Chondrocyte (in vitro differentiated cells): Measurements from ENCODE around the gene SPON1. TPM values are rescaled to one million over a fixed set of nuclear protein-coding genes. Genes with fewer than 3 reads are reported as not detected.

ENCODE experiments used
- DNase-seq: peaks from one replicate; pipeline ENCODE4 v3.0.0; 2021; ENCODE audit warnings: mixed read lengths, low spot score
- H3K27ac Mint-ChIP-seq: one replicate; pipeline ENCODE4 v1.8.0; 2021; ENCODE audit warnings: mild to moderate bottlenecking, moderate library complexity, mixed read lengths; ENCODE audit not compliant: unreplicated experiment
- H3K27me3 Mint-ChIP-seq: 2 replicates; pipeline ENCODE4 v1.8.0; 2021; ENCODE audit warnings: low read depth, mixed read lengths
- H3K36me3 Mint-ChIP-seq: 2 replicates; pipeline ENCODE4 v1.8.0; 2021; ENCODE audit warnings: low read depth, mixed read lengths
- H3K4me1 Mint-ChIP-seq: 2 replicates; pipeline ENCODE4 v1.8.0; 2021; ENCODE audit warnings: low read depth, mild to moderate bottlenecking, mixed read lengths
- H3K4me3 Mint-ChIP-seq: one replicate; pipeline ENCODE4 v1.8.0; 2021; ENCODE audit warnings: mild to moderate bottlenecking, moderate library complexity, mixed read lengths; ENCODE audit not compliant: unreplicated experiment
- H3K9me3 Mint-ChIP-seq: 2 replicates; pipeline ENCODE4 v1.8.0; 2021; ENCODE audit warnings: low read depth, mixed read lengths
- CTCF ChIP-seq: fragments of 200-600 bp; sonication (generic); IDR thresholded peaks from 2 replicates; pipeline ENCODE4 v1.5.0; 2021; ENCODE audit warnings: antibody characterized with exemption, mild to moderate bottlenecking, moderate library complexity
- total RNA-seq: library from RNA; stranded (reverse); gene quantifications from 3 replicates; pipeline ENCODE4 v1.2.1, GENCODE V29; 2021

SPON1 gene
- total RNA-seq, 1 donor from 2014 or later = 0.10 TPM

- peak overlapping the region; percentile 86 for H3K27ac Mint-ChIP-seq
- no peak for DNase-seq
Measured at GRCh38 chr11:14288189-14288935, 325.8 kb downstream of the SPON1 start.

GRCh38 chr11:14290422-14290821 is 327.9 kb downstream of the SPON1 start:
- Mint-ChIP-seq H3K27ac (no peak overlapping the region), H3K4me3 (no peak overlapping the region), H3K36me3 (peaks cover 25% of the 10 kb centered on the region), H3K4me1 (peaks cover 20% of the 10 kb centered on the region), H3K27me3 (no peaks in the 10 kb centered on the region), H3K9me3 (peaks cover 4% of the 10 kb centered on the region)
- TF ChIP-seq CTCF = no peak
- no peak for DNase-seq

More at GRCh38 chr11:14288189-14288935, 325.8 kb downstream of the SPON1 start:
- H3K4me1 Mint-ChIP-seq = peaks cover 20% of the 10 kb centered on the region
- TF ChIP-seq CTCF = no peak
- H3K27me3 Mint-ChIP-seq = no peaks in the 10 kb centered on the region
- peaks cover 4% of the 10 kb centered on the region for H3K9me3 Mint-ChIP-seq
- H3K36me3 Mint-ChIP-seq = peaks cover 24% of the 10 kb centered on the region
- H3K4me3 Mint-ChIP-seq = peak overlapping the region; percentile 20

- H3K4me1 Mint-ChIP-seq = peaks cover 31% of the 10 kb centered on the region
- H3K27me3 Mint-ChIP-seq = no peaks in the 10 kb centered on the region
- no peak for DNase-seq
- no peak overlapping the region for H3K27ac Mint-ChIP-seq
- TF ChIP-seq CTCF = no peak
- H3K9me3 Mint-ChIP-seq = no peaks in the 10 kb centered on the region
- no peaks in the 10 kb centered on the region for H3K36me3 Mint-ChIP-seq
- no peak overlapping the region for H3K4me3 Mint-ChIP-seq
Measured at GRCh38 chr11:14299921-14300320, 337.4 kb downstream of the SPON1 start.

GRCh38 chr11:14300661-14301304 is 338.3 kb downstream of the SPON1 start:
- Mint-ChIP-seq H3K27ac (no peak overlapping the region), H3K4me3 (no peak overlapping the region), H3K36me3 (no peaks in the 10 kb centered on the region), H3K4me1 (peaks cover 32% of the 10 kb centered on the region), H3K27me3 (no peaks in the 10 kb centered on the region), H3K9me3 (no peaks in the 10 kb centered on the region)
- DNase-seq = no peak
- TF ChIP-seq CTCF = peak; percentile 90

- H3K27ac Mint-ChIP-seq = no peak overlapping the region
- DNase-seq = no peak
Measured at GRCh38 chr11:14304601-14305000, 342.1 kb downstream of the SPON1 start.

More at GRCh38 chr11:14304601-14305000, 342.1 kb downstream of the SPON1 start:
- no peak for TF ChIP-seq CTCF
- Mint-ChIP-seq H3K4me1 (peaks cover 24% of the 10 kb centered on the region), H3K27me3 (no peaks in the 10 kb centered on the region), H3K36me3 (no peaks in the 10 kb centered on the region), H3K9me3 (no peaks in the 10 kb centered on the region), H3K4me3 (no peak overlapping the region)
